SJCRH30 (cell line): ENCODE results near the gene SLC43A3. TPM values are rescaled to one million over a fixed set of nuclear protein-coding genes. Genes with fewer than 3 reads are reported as not detected.
A peak's percentile ranks its signal among the peaks of the same experiment; 100 is the strongest.

Experiments used
- DNase-seq, 2 experiments: peaks; one replicate each; pipeline ENCODE4 v3.0.0-alpha.2; 2015 to 2020
- H3K27ac ChIP-seq: fragments of 250-450 bp; sonication (Bioruptor Pico); 2 replicates; pipeline ENCODE4 v1.5.1; 2020; ENCODE audit warnings: mild to moderate bottlenecking, moderate library complexity
- H3K27me3 ChIP-seq: fragments of 250-450 bp; sonication (Bioruptor Pico); 2 replicates; pipeline ENCODE4 v1.5.1; 2020; ENCODE audit warnings: mild to moderate bottlenecking, moderate library complexity
- H3K36me3 ChIP-seq: fragments of 250-450 bp; sonication (Bioruptor Pico); 2 replicates; pipeline ENCODE4 v1.5.1; 2020; ENCODE audit warnings: mild to moderate bottlenecking, moderate library complexity
- H3K4me1 ChIP-seq: fragments of 250-450 bp; sonication (Bioruptor Pico); 2 replicates; pipeline ENCODE4 v1.5.1; 2020; ENCODE audit warnings: mild to moderate bottlenecking, moderate library complexity
- H3K4me3 ChIP-seq: fragments of 250-450 bp; sonication (Bioruptor Pico); 2 replicates; pipeline ENCODE4 v1.5.1; 2020; ENCODE audit warnings: mild to moderate bottlenecking, moderate library complexity
- H3K9me3 ChIP-seq: fragments of 250-450 bp; sonication (Bioruptor Pico); replicated peaks from 2 replicates; pipeline ENCODE4 v1.5.1; 2020; ENCODE audit warnings: mild to moderate bottlenecking, moderate library complexity
- total RNA-seq: library from RNA; depleted of rRNA; stranded (reverse); fragments of >200 nt; shearing (Covaris generic); gene quantifications from 2 replicates; pipeline ENCODE4 v1.2.3, GENCODE V29; 2014

The SLC43A3 gene
- total RNA-seq, 1 experiment from 2014 or later = 0.12 TPM

DNA sequence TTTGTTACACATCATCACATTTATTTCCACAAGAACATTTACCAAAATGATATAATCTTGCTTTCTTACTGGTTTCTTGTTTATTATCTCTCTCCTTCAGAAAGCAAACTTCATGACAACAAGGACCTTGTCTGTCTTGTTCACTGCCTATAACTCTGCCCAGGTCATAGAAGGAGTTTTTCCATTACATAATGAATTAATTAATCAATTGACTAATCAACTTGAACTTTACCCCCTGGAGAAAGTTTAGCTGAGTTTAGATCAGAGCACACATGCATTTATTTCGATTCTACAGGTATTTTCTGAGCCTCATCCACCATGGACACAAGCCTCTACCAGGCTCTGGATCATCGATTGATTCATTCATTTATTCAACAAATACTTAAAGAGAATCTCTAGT is 30.2 kb downstream of the SLC43A3 start:
- Histone ChIP-seq H3K27ac (no peak overlapping the region), H3K9me3 (no peaks in the 10 kb centered on the region), H3K4me1 (no peaks in the 10 kb centered on the region), H3K4me3 (no peak overlapping the region), H3K27me3 (peaks cover 6% of the 10 kb centered on the region; the same call in 1 of the 2 replicates), H3K36me3 (no peaks in the 10 kb centered on the region)
- no peak for DNase-seq

DNA sequence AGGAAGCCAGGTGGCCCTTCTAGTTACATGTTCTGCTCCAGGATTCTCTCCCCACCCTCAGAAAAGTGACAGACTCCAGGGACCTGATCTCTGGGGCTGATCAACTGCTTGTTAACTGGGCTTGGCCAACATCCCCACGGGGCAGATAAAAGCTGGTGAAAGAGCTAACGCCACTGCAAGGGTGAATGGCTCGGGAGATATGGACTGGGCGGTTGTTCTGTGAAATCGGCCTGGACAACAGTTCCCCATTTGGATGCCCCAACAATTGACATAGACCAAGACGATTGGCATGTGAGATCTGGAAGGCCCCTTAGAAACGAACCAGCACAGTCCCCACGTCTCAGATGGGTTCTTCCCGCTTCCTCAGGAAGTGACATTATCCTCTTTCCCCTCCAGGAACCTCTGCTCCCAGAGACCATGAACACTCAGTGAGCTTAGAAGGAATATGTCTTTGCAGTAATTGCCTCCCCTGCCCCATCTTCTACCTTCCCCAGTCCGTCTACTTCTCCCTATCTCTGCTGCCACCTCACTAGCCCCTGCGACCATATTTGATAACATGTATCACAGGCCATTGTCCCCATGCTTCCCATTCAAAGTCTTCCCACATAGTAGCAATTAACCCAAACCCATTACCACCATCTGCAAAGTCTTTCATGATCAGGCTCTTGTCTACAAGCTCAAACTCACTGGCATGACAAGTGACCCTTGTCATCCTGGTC is 30.9 kb downstream of the SLC43A3 start:
- H3K9me3 ChIP-seq = no peaks in the 10 kb centered on the region
- H3K27ac ChIP-seq = no peak overlapping the region
- no peaks in the 10 kb centered on the region for H3K36me3 ChIP-seq
- peaks cover 6% of the 10 kb centered on the region; the same call in 1 of the 2 replicates for H3K27me3 ChIP-seq
- H3K4me3 ChIP-seq = no peak overlapping the region
- H3K4me1 ChIP-seq = no peaks in the 10 kb centered on the region
- no peak for DNase-seq

DNA sequence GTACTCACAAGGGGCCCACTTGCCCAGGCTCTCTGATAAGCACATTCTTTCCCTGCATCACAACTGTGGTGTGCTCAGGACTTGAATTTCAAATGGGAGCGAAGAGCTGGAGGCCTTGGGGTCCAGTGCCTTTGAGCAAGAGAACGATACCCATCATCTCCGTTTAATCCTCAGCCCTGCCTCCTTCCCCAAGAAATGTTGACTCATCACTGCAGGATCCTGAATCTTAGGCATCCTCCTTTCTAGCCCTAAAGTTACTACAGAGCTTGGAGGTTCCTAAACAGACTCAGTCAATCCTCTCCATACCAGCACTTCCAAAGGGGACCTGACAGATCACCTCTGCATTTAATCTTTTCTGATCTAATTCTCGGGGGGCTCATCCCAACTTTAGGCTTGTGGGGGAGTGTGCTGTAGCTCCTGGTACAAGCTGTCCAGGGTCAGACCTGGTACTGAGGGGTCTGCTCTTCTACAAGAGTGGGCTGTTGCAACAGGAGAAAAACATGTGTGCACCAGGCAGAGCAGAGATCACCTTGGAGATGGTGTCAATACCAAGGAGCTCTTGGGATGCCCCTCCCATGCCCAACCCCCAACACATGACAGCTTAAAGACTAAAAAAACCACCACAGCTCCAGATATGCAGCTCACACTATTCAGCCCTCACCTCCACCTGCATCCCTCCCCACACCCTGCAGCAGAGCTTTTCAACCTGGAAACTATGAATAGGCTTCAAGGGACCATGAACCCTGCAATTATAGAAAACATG is 32.5 kb downstream of the SLC43A3 start:
- peaks cover 14% of the 10 kb centered on the region for H3K27me3 ChIP-seq
- no peak overlapping the region for H3K4me3 ChIP-seq
- H3K4me1 ChIP-seq = no peaks in the 10 kb centered on the region
- no peak for DNase-seq
- H3K36me3 ChIP-seq = no peaks in the 10 kb centered on the region
- no peaks in the 10 kb centered on the region for H3K9me3 ChIP-seq
- H3K27ac ChIP-seq = no peak overlapping the region

- H3K9me3 ChIP-seq = no peaks in the 10 kb centered on the region
- no peaks in the 10 kb centered on the region for H3K4me1 ChIP-seq
- H3K4me3 ChIP-seq = no peak overlapping the region
- H3K27me3 ChIP-seq = peaks cover 14% of the 10 kb centered on the region
- no peak for DNase-seq
- no peaks in the 10 kb centered on the region for H3K36me3 ChIP-seq
- H3K27ac ChIP-seq = no peak overlapping the region
These were observed 34.2 kb downstream of the SLC43A3 start for GRCh38 chr11:57392763-57393105.

DNA sequence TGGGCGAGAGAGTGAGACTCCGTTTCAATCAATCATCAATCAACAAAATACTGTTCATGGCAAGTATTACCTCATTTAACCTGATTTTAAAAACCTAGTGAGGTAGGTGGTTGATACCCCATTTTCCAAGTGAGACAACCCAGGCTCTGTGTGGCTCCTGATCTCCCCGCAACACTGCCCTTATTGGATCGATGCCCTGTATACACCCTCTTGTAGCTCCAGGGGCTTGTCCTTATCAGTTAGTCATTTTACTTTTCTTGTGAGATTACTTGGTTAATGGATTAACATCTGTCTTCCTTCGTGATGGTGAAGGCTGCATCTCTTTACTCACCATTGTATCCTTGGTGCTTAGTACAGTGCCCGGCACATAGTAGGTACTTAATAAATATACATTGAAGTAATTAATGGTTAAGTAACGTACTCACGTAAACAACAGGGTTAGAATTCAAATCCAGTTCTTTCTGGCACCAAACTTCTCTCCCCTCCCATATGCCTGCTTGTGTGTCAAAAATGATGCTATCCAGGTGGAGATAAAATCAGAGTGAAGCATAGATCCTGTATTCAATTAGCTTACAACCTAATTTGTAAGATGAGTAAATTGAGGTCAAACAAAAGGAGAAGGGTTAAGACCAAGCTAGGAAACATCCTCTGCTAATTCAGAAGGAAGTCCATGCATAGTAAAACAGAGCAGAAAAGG is 34.7 kb downstream of the SLC43A3 start:
- Histone ChIP-seq H3K4me3 (no peak overlapping the region), H3K9me3 (no peaks in the 10 kb centered on the region), H3K27ac (no peak overlapping the region), H3K4me1 (no peaks in the 10 kb centered on the region), H3K36me3 (no peaks in the 10 kb centered on the region), H3K27me3 (peaks cover 12% of the 10 kb centered on the region)
- DNase-seq = no peak

- Histone ChIP-seq H3K36me3 (no peaks in the 10 kb centered on the region), H3K9me3 (no peaks in the 10 kb centered on the region), H3K27ac (no peak overlapping the region), H3K4me1 (no peaks in the 10 kb centered on the region), H3K27me3 (peaks cover 18% of the 10 kb centered on the region), H3K4me3 (no peak overlapping the region)
- no peak for DNase-seq
These were observed 35.4 kb downstream of the SLC43A3 start for GRCh38 chr11:57391539-57391938.

DNA sequence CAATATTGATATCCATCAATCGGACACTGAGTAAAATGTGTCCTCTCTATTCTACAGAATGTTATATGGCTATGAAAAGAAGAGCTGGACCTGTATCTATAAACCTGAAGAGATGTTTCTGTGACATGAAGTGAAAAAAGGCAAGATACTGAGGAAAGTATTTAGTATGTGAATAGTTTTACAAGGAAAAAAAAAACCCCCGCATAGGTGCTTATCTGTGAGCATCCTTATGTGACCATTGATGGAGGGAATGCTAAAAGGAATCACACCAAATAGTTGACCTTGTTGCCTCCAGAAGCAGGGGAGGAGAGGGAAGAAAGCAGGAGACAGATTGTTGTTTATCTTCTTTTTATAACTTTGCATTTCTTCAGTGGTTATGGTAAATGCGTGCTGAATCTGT is 35.8 kb downstream of the SLC43A3 start:
- Histone ChIP-seq H3K27ac (no peak overlapping the region), H3K4me3 (no peak overlapping the region), H3K9me3 (no peaks in the 10 kb centered on the region), H3K36me3 (no peaks in the 10 kb centered on the region), H3K4me1 (no peaks in the 10 kb centered on the region), H3K27me3 (peaks cover 21% of the 10 kb centered on the region)
- no peak for DNase-seq

- no peak for DNase-seq
- no peaks in the 10 kb centered on the region for H3K4me1 ChIP-seq
- H3K9me3 ChIP-seq = no peaks in the 10 kb centered on the region
These were observed 36.4 kb downstream of the SLC43A3 start, which contains the start of gene PRG2 for GRCh38 chr11:57390535-57390934. Gene PRG2 (minus strand): TSS chr11:57390650. CDS start chr11:57389944, 706 bp downstream.

DNA sequence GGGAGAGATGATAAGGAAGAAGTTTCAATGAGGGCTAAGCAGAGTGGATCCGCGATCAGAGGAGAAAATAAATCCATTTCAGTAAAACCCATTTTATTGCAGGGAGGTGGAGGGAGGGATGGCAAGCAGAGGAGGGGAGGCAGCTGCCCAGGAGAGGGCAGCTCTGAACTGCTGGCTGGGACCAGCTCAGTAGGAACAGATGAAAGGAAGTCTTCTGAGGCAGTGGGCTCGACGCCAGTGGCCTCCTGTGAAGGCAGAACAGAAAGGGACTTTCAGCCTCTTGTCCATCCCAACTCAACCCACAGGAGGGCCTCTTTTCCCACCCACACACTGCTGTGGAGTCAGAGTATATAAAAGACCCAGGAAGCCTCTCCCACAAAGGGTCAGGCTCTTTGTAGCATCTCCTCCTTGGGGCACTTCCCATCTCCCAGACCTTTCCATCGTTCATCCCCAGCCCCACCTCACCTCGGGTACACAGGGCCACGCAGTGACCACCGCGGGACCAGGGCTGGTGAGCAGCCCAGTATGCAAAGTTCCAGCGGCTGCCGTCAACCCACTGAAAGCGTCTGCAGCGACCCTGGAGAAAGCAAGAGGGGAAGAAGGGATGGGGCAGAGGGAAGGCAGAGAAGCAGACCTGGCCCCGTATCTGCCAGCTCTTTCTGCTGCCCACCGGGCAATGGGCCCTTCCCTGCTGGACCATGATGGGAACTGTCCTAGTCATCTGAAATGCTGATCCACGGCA is 39.5 kb downstream of the SLC43A3 start:
- Histone ChIP-seq H3K9me3 (0 out of 2 replicates have a peak, but pooled peaks cover 2% of the 10 kb centered on the region), H3K4me3 (no peak overlapping the region), H3K27ac (no peak overlapping the region), H3K27me3 (peaks cover 32% of the 10 kb centered on the region), H3K36me3 (no peaks in the 10 kb centered on the region), H3K4me1 (no peaks in the 10 kb centered on the region)
- DNase-seq = no peak

More at GRCh38 chr11:57390535-57390934, 36.4 kb downstream of the SLC43A3 start, which contains the start of gene PRG2:
- no peak within 1 kb of the TSS for H3K27ac ChIP-seq
- H3K27me3 ChIP-seq = peaks cover 21% of the 10 kb centered on the region
- no peak within 1 kb of the TSS for H3K4me3 ChIP-seq
- H3K36me3 ChIP-seq = no peaks in the 10 kb centered on the region

DNA sequence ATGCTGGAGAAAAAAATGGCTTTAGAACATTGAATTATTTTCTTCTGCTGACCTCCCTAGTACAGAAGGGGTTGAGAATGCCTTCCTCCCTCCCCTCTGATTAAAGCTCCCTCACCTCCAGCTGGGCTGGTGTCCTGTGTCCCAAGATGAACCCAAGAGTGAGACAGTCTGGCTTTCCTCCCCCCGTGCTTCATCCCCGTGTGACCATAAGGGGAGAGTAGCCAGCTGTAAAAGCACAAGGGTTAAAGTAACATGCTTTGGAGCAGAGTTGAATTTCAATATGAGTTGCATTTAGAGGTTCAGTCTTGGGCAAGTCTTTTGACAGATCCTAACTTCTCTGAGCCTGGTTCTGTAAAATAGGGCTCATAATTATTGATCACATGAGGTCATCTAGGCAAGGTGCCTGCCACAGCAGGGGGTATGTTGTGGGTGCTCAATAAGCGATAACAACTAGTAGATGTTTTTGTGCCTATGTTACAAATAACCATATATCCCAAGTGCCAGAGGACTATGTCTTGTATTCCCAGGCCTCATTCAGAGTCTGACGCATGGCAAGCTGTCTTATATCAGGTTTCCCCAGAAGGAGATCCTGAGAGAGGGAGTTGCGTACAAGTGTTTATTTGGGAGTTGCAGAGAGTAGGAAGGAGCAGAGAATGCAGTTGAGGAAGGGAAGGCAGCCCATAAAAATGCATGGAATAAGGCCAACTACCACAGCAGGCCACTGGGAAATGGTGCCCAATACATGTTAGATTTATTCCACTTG is 40.6 kb downstream of the SLC43A3 start:
- no peak overlapping the region for H3K27ac ChIP-seq
- no peaks in the 10 kb centered on the region for H3K36me3 ChIP-seq
- no peaks in the 10 kb centered on the region for H3K4me1 ChIP-seq
- DNase-seq = no peak
- H3K9me3 ChIP-seq = 0 out of 2 replicates have a peak, but pooled peaks cover 2% of the 10 kb centered on the region
- H3K27me3 ChIP-seq = peaks cover 32% of the 10 kb centered on the region
- no peak overlapping the region for H3K4me3 ChIP-seq

DNA sequence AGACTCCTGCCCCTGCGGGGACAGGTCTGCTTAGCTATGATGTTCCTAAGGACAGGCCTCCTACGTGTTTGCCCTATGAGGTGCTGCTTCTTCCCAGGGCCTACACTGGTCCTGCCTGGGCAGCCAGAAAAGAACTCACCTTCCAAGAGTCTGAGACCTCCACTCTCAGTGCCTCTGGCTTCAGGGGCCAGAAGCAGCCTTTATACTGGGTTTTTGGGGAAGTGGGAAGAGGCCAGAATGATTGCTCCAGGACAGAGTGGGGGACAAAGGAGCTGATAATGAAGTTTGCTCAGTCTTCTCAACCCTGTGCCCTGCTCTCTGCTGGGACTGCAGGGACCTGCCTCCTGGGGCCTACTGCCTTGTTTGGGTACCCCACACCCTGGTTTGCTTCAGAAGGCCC is 45.9 kb downstream of the SLC43A3 start, which contains the start of gene PRG3:
Gene PRG3, minus strand, starts transcription at position 176 of the 400 bp plus-strand sequence. CDS start 442 bp downstream, outside the sequence.
- no peaks in the 10 kb centered on the region for H3K36me3 ChIP-seq
- no peaks in the 10 kb centered on the region for H3K4me1 ChIP-seq
- peaks cover 10% of the 10 kb centered on the region for H3K27me3 ChIP-seq
- DNase-seq = no peak
- 0 out of 2 replicates have a peak, but pooled peaks cover 2% of the 10 kb centered on the region for H3K9me3 ChIP-seq
- H3K27ac ChIP-seq = no peak within 1 kb of the TSS
- no peak within 1 kb of the TSS for H3K4me3 ChIP-seq

GRCh38 chr11:57379732-57380131 is 47.2 kb downstream of the SLC43A3 start:
- Histone ChIP-seq H3K4me1 (no peaks in the 10 kb centered on the region), H3K4me3 (no peak overlapping the region), H3K36me3 (no peaks in the 10 kb centered on the region), H3K27ac (no peak overlapping the region), H3K27me3 (peaks cover 9% of the 10 kb centered on the region; the same call in 1 of the 2 replicates), H3K9me3 (0 out of 2 replicates have a peak, but pooled peaks cover 2% of the 10 kb centered on the region)
- peak in 1 of 2 experiments; percentile 49 for DNase-seq

- no peak overlapping the region for H3K4me3 ChIP-seq
- H3K4me1 ChIP-seq = no peaks in the 10 kb centered on the region
- H3K9me3 ChIP-seq = no peaks in the 10 kb centered on the region
- H3K27ac ChIP-seq = no peak overlapping the region
- H3K36me3 ChIP-seq = no peaks in the 10 kb centered on the region
- peaks cover 2% of the 10 kb centered on the region; the same call in 1 of the 2 replicates for H3K27me3 ChIP-seq
- DNase-seq = no peak
These were observed 48.7 kb downstream of the SLC43A3 start for GRCh38 chr11:57378186-57378585.
